ENCODE data around the gene URB1. TPM values are rescaled to one million over a fixed set of nuclear protein-coding genes. Genes with fewer than 3 reads are reported as not detected.
"Not testable (repeated sequence)": the region's sequence is repeated elsewhere in the genome, so short reads cannot be mapped to it uniquely, and the experiment has no call there.

Gene URB1
- total RNA-seq, 2 experiments from 2014 or later: 19.4 to 25.4 TPM

GRCh38 chr21:32276671-32277070 lies 116.1 kb downstream of the URB1 start:
- ChIA-PET CTCF (ENCODE audit: unreplicated experiment) (no interaction called here), POLR2A (interaction anchor here (0.7 to 0.8 kb wide), 2 partner anchors 971 to 1369 kb away, joined by 3 read pairs; no protein-coding TSS in a partner anchor)
- intact Hi-C loops (cut with micrococcal nuclease; ENCODE audit: unreplicated experiment): loop anchor here (5.0 kb wide), 4 partner anchors 336 to 544 kb away; partner anchors contain the start of genes CFAP298 and SCAF4
- BruUV-seq (replicated peaks): TSS peak; percentile 43
- Histone ChIP-seq H3K27ac (ENCODE audit: low read depth, low read length, poor library complexity, severe bottlenecking) (no peak overlapping the region), H2AFZ (ENCODE audit: low read length) (no peak overlapping the region), H4K20me1 (ENCODE audit: insufficient read depth, low read length) (0 out of 2 replicates have a peak, but pooled peaks cover 4% of the 10 kb centered on the region), H3K79me2 (ENCODE audit: insufficient read depth, low read depth, low read length) (peaks cover 43% of the 10 kb centered on the region), H3K36me3 (ENCODE audit: insufficient read depth, low read length) (peaks cover 35% of the 10 kb centered on the region), H3K4me1 (ENCODE audit: insufficient read depth, low read length, poor library complexity, severe bottlenecking) (peaks cover 23% of the 10 kb centered on the region), H3K9me3 (ENCODE audit: low read length) (no peaks in the 10 kb centered on the region), H3K4me2 (ENCODE audit: low read length) (no peak overlapping the region), H3K9me2 (ENCODE audit: insufficient read depth, low read length) (no peaks in the 10 kb centered on the region), H3K4me3 (ENCODE audit: low read depth, low read length, poor library complexity, severe bottlenecking) (no peak overlapping the region)
- DNase-seq (ENCODE audit: low spot score): no peak
- TF ChIP-seq CTCF (conservative IDR thresholded peaks at IDR 0.05; ENCODE audit: low read length): no peak
- TF ChIP-seq EZH2phosphoT487 (IDR thresholded peaks at IDR 0.05; ENCODE audit: borderline replicate concordance, low read depth, low read length): no peak

- Histone ChIP-seq H3K27ac (ENCODE audit: low read depth, low read length, poor library complexity, severe bottlenecking) (no peak overlapping the region), H3K9me3 (ENCODE audit: low read length) (no peaks in the 10 kb centered on the region), H3K4me1 (ENCODE audit: insufficient read depth, low read length, poor library complexity, severe bottlenecking) (peaks cover 2% of the 10 kb centered on the region), H2AFZ (ENCODE audit: low read length) (no peak overlapping the region), H3K4me3 (ENCODE audit: low read depth, low read length, poor library complexity, severe bottlenecking) (no peak overlapping the region), H3K79me2 (ENCODE audit: insufficient read depth, low read depth, low read length) (peaks cover 18% of the 10 kb centered on the region; the same call in 1 of the 2 replicates), H3K4me2 (ENCODE audit: low read length) (no peak overlapping the region), H3K36me3 (ENCODE audit: insufficient read depth, low read length) (peaks cover 84% of the 10 kb centered on the region), H3K9me2 (ENCODE audit: insufficient read depth, low read length) (no peaks in the 10 kb centered on the region), H4K20me1 (ENCODE audit: insufficient read depth, low read length) (0 out of 2 replicates have a peak, but pooled peaks cover 4% of the 10 kb centered on the region)
- ChIA-PET CTCF (ENCODE audit: unreplicated experiment) (no interaction called here), POLR2A (interaction anchor here (1.0 to 1.2 kb wide), 2 partner anchors 11 to 505 kb away, joined by 4 to 5 read pairs; no protein-coding TSS in a partner anchor)
- BruUV-seq (replicated peaks): no TSS peak
- TF ChIP-seq CTCF (conservative IDR thresholded peaks at IDR 0.05; ENCODE audit: low read length) (no peak), EZH2phosphoT487 (IDR thresholded peaks at IDR 0.05; ENCODE audit: borderline replicate concordance, low read depth, low read length) (no peak)
- DNase-seq (ENCODE audit: low spot score): no peak
- intact Hi-C loops (cut with micrococcal nuclease; ENCODE audit: unreplicated experiment): loop anchor here (5.0 kb wide), 1 partner anchor 502 kb away; the partner anchor contains the start of gene PAXBP1
Measured at GRCh38 chr21:32270748-32271147, 122.1 kb downstream of the URB1 start.

- H3K4me2 ChIP-seq (ENCODE audit: low read length); POLR2A ChIA-PET; H3K27ac ChIP-seq (ENCODE audit: low read depth, low read length, poor library complexity, severe bottlenecking); H3K4me3 ChIP-seq (ENCODE audit: low read depth, low read length, poor library complexity, severe bottlenecking); DNase-seq (ENCODE audit: low spot score); H3K9me3 ChIP-seq (ENCODE audit: low read length); H3K4me1 ChIP-seq (ENCODE audit: insufficient read depth, low read length, poor library complexity, severe bottlenecking); H3K9me2 ChIP-seq (ENCODE audit: insufficient read depth, low read length); H3K79me2 ChIP-seq (ENCODE audit: insufficient read depth, low read depth, low read length); BruUV-seq (replicated peaks); CTCF ChIA-PET (ENCODE audit: unreplicated experiment); H4K20me1 ChIP-seq (ENCODE audit: insufficient read depth, low read length); intact Hi-C loops (cut with micrococcal nuclease; ENCODE audit: unreplicated experiment); H2AFZ ChIP-seq (ENCODE audit: low read length): not testable (repeated sequence)
- H3K36me3 ChIP-seq (ENCODE audit: insufficient read depth, low read length): peaks cover 36% of the 10 kb centered on the region
Measured at GRCh38 chr21:32265321-32265720, 127.5 kb downstream of the URB1 start.
